ENCODE measurements around the gene ZYG11B. TPM values are rescaled to one million over a fixed set of nuclear protein-coding genes. Genes with fewer than 3 reads are reported as not detected.
"Not testable (repeated sequence)": the region's sequence is repeated elsewhere in the genome, so short reads cannot be mapped to it uniquely, and the experiment has no call there.

Gene ZYG11B
- total RNA-seq, 3 donors from 2014 or later = 38.7 to 47.6 (median 47.4) TPM

- DNase-seq (ENCODE audit: low spot score in 2 of 2) = no peak
- Histone ChIP-seq H3K4me1 (no peaks in the 10 kb centered on the region), H3K27ac (no peak overlapping the region), H3K27me3 (no peaks in the 10 kb centered on the region), H3K36me3 (no peaks in the 10 kb centered on the region), H3K9me3 (no peaks in the 10 kb centered on the region), H3K4me3 (no peak overlapping the region)
- intact Hi-C loops (cut with DNase I; ENCODE audit: low total_unique reads) = no loop called here
- TF ChIP-seq POLR2A (IDR thresholded peaks at IDR 0.05) (no peak), CTCF (IDR thresholded peaks at IDR 0.05) (no peak), POLR2AphosphoS5 (IDR thresholded peaks at IDR 0.05) (no peak)
These were observed 59.9 kb downstream of the ZYG11B start for GRCh38 chr1:52786148-52786547.

GRCh38 chr1:52790429-52790828 is 64.2 kb downstream of the ZYG11B start:
- H3K27me3 ChIP-seq; H3K4me3 ChIP-seq; H3K4me1 ChIP-seq; DNase-seq (ENCODE audit: low spot score in 2 of 2); H3K27ac ChIP-seq; H3K9me3 ChIP-seq; H3K36me3 ChIP-seq; intact Hi-C loops (cut with DNase I; ENCODE audit: low total_unique reads): not testable (repeated sequence)

GRCh38 chr1:52792036-52792435 is 65.8 kb downstream of the ZYG11B start:
- TF ChIP-seq POLR2A (IDR thresholded peaks at IDR 0.05) = no peak
- TF ChIP-seq CTCF (IDR thresholded peaks at IDR 0.05) = no peak
- TF ChIP-seq POLR2AphosphoS5 (IDR thresholded peaks at IDR 0.05) = no peak
- H3K4me1 ChIP-seq = no peaks in the 10 kb centered on the region
- H3K27ac ChIP-seq = no peak overlapping the region
- no peaks in the 10 kb centered on the region for H3K9me3 ChIP-seq
- intact Hi-C loops (cut with DNase I; ENCODE audit: low total_unique reads) = no loop called here
- DNase-seq (ENCODE audit: low spot score in 2 of 2) = no peak
- H3K4me3 ChIP-seq = no peak overlapping the region
- no peaks in the 10 kb centered on the region for H3K27me3 ChIP-seq
- H3K36me3 ChIP-seq = no peaks in the 10 kb centered on the region

GRCh38 chr1:52793717-52794116 is 67.5 kb downstream of the ZYG11B start:
- H3K4me3 ChIP-seq; intact Hi-C loops (cut with DNase I; ENCODE audit: low total_unique reads); H3K9me3 ChIP-seq; H3K27me3 ChIP-seq; DNase-seq (ENCODE audit: low spot score in 2 of 2); H3K36me3 ChIP-seq; H3K4me1 ChIP-seq; H3K27ac ChIP-seq: not testable (repeated sequence)

- no peaks in the 10 kb centered on the region for H3K4me1 ChIP-seq
- no peak for DNase-seq (ENCODE audit: low spot score in 2 of 2)
- H3K27me3 ChIP-seq = no peaks in the 10 kb centered on the region
- no peaks in the 10 kb centered on the region for H3K36me3 ChIP-seq
- no peak for TF ChIP-seq CTCF (IDR thresholded peaks at IDR 0.05)
- TF ChIP-seq POLR2A (IDR thresholded peaks at IDR 0.05) = no peak
- no peak for TF ChIP-seq POLR2AphosphoS5 (IDR thresholded peaks at IDR 0.05)
- H3K9me3 ChIP-seq = no peaks in the 10 kb centered on the region
- intact Hi-C loops (cut with DNase I; ENCODE audit: low total_unique reads) = no loop called here
- H3K27ac ChIP-seq = no peak overlapping the region
- H3K4me3 ChIP-seq = no peak overlapping the region
These were observed 69.2 kb downstream of the ZYG11B start for GRCh38 chr1:52795464-52795863.

GRCh38 chr1:52798331-52798730 is 72.1 kb downstream of the ZYG11B start:
- no peak for TF ChIP-seq POLR2A (IDR thresholded peaks at IDR 0.05)
- H3K9me3 ChIP-seq = no peaks in the 10 kb centered on the region
- no peak overlapping the region for H3K27ac ChIP-seq
- intact Hi-C loops (cut with DNase I; ENCODE audit: low total_unique reads) = no loop called here
- H3K36me3 ChIP-seq = no peaks in the 10 kb centered on the region
- no peaks in the 10 kb centered on the region for H3K27me3 ChIP-seq
- no peak for DNase-seq (ENCODE audit: low spot score in 2 of 2)
- no peak overlapping the region for H3K4me3 ChIP-seq
- no peaks in the 10 kb centered on the region for H3K4me1 ChIP-seq

GRCh38 chr1:52801011-52801410 is 74.8 kb downstream of the ZYG11B start:
- TF ChIP-seq CTCF (IDR thresholded peaks at IDR 0.05) (no peak), POLR2A (IDR thresholded peaks at IDR 0.05) (no peak), POLR2AphosphoS5 (IDR thresholded peaks at IDR 0.05) (no peak)
- H3K27me3 ChIP-seq = no peaks in the 10 kb centered on the region
- H3K27ac ChIP-seq = no peak overlapping the region
- H3K4me1 ChIP-seq = no peaks in the 10 kb centered on the region
- H3K36me3 ChIP-seq = no peaks in the 10 kb centered on the region
- no peak overlapping the region for H3K4me3 ChIP-seq
- intact Hi-C loops (cut with DNase I; ENCODE audit: low total_unique reads) = no loop called here
- H3K9me3 ChIP-seq = no peaks in the 10 kb centered on the region
- no peak for DNase-seq (ENCODE audit: low spot score in 2 of 2)

GRCh38 chr1:52804083-52804482 is 77.8 kb downstream of the ZYG11B start:
- H3K9me3 ChIP-seq; H3K27me3 ChIP-seq; H3K4me1 ChIP-seq; H3K36me3 ChIP-seq; H3K27ac ChIP-seq; H3K4me3 ChIP-seq; intact Hi-C loops (cut with DNase I; ENCODE audit: low total_unique reads); DNase-seq (ENCODE audit: low spot score in 2 of 2): not testable (repeated sequence)

Data from breast epithelium (tissue), 4 donors.